ENCODE data around the gene ELOF1. TPM values are rescaled to one million over a fixed set of nuclear protein-coding genes. Genes with fewer than 3 reads are reported as not detected.

ELOF1 gene
- total RNA-seq, 6 experiments from 2014 or later = 21.9 to 33.5 (median 24.9) TPM

DNA sequence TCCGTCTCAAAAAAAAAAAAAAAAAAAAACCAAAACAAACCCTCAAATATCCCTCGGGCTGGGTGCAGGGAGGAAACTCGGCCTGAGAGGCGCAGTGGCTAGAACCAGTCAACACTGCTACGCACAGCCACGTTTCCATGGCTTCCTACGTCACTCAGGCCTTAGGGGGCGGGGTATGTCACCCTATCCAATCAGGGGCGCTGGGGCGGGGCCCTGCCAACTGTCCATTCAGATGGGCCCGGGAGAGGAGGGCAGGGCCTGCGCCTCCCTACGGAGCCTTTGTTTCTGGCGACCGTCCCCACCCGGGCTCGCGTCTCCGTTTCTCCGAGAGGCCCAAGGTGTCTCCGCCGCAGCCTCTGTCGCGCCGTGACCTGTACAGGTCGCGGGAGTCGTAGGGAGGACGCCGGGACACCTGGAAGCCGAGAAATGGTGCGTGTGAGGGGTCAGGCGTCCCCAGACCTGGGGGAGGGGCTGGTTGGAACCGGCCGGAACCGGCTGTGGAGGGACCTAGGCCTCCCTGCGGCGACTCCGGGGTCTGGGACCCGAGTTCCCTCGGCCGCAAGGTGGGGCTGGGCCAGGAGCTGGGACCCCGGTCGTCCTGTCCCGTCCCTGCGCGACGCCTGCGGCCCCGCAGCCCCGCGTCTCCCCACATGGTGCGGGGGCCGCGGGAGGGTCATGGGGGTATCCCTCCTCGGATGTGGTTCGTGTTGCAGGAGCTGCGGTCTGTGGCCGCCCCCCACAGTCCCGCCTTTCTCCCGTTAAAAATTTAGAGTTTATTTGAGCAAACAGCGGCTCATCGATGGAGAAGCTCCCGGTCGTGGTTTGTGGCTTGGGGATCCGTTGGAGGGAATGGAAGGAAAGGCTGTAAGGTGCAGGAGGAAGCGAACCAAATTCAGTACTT lies 38.4 kb upstream of the ELOF1 start, which contains the start of gene ZNF627:
ZNF627 (plus strand) TSS at position 282 of the 901 bp plus-strand sequence; CDS start at position 427, 145 bp downstream.
- Histone ChIP-seq H3K9me3 (no peaks in the 10 kb centered on the region), H3K27ac (peak within 1 kb of the TSS; percentile 87 to 99 (median 95)), H3K4me3 (peak within 1 kb of the TSS; percentile 79 to 97 (median 93)), H3K4me1 (peaks cover 0 to 11% (median 0%) of the 10 kb centered on the region in 4 donors), H3K27me3 (no peaks in the 10 kb centered on the region), H3K36me3 (no peaks in the 10 kb centered on the region)
- TF ChIP-seq, protein P1, sequence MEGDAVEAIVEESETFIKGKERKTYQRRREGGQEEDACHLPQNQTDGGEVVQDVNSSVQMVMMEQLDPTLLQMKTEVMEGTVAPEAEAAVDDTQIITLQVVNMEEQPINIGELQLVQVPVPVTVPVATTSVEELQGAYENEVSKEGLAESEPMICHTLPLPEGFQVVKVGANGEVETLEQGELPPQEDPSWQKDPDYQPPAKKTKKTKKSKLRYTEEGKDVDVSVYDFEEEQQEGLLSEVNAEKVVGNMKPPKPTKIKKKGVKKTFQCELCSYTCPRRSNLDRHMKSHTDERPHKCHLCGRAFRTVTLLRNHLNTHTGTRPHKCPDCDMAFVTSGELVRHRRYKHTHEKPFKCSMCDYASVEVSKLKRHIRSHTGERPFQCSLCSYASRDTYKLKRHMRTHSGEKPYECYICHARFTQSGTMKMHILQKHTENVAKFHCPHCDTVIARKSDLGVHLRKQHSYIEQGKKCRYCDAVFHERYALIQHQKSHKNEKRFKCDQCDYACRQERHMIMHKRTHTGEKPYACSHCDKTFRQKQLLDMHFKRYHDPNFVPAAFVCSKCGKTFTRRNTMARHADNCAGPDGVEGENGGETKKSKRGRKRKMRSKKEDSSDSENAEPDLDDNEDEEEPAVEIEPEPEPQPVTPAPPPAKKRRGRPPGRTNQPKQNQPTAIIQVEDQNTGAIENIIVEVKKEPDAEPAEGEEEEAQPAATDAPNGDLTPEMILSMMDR (IDR thresholded peaks at IDR 0.05) = peak; percentile 20 to 35 (median 26)
- peak; percentile 96 for TF ChIP-seq POLR2A (IDR thresholded peaks at IDR 0.05)
- intact Hi-C loops (cut with DNase I) = no loop called here
- peak; percentile 99 for DNase-seq
- WGBS (ENCODE audit: insufficient coverage, low coverage, low lambda C conversion rate, missing lambda C conversion rate) = under 1% methylated on average over 24 of the region's 67 CpGs
- ATAC-seq = peak; percentile 99 to 100 (median 100)

DNA sequence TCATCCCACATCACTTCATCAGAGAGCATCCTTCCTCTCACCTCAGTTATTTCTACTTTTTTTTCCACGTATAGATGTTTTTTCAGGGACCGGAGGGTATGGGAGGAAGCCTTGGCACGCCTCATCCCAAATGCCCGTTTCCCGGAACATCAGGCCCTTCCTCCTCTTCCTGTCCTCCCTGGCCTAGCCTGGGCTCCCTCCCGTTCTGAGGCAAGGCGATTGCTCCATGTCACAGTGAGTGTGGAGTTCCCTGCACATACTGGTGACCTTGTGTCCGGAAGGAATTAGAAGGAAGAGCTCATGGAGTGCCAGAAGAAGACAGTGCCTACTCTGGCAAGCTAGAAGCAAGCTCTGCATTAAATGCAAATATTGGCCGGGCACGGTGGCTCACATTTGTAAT lies 37.1 kb upstream of the ELOF1 start:
- Histone ChIP-seq H3K4me3 (no peak overlapping the region), H3K36me3 (no peaks in the 10 kb centered on the region), H3K27me3 (no peaks in the 10 kb centered on the region), H3K4me1 (peaks cover 0 to 11% (median 0%) of the 10 kb centered on the region in 4 donors), H3K27ac (no peak overlapping the region), H3K9me3 (no peaks in the 10 kb centered on the region)
- ATAC-seq (no peak), DNase-seq (no peak)
- WGBS (ENCODE audit: insufficient coverage, low coverage, low lambda C conversion rate, missing lambda C conversion rate) = 71% methylated on average over 8 of the region's 10 CpGs
- TF ChIP-seq, protein P1 (IDR thresholded peaks at IDR 0.05) = no peak
- no peak for TF ChIP-seq POLR2A (IDR thresholded peaks at IDR 0.05)
- intact Hi-C loops (cut with DNase I) = no loop called here

DNA sequence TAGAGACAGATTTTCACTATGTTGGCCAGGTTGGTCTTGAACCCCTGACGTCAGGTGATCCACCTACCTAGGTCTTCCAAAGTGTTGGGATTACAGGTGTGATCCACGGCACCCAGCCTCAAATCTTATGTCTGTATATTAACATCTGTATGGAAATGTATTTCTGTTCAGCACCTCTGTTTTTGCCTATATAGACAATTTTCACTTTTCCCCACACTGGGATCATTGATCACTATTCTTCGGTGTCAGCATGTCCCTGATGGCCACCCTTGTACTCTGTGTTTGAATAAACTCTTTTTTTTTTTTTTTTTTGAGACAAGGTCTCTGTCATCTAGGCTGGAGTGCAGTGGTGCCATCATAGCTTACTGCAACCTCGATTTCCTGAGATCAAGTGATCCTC lies 35.1 kb upstream of the ELOF1 start:
- peaks cover 0 to 11% (median 0%) of the 10 kb centered on the region in 4 donors for H3K4me1 ChIP-seq
- DNase-seq = no peak
- intact Hi-C loops (cut with DNase I) = no loop called here
- H3K27ac ChIP-seq = no peak overlapping the region
- no peaks in the 10 kb centered on the region for H3K36me3 ChIP-seq
- H3K4me3 ChIP-seq = no peak overlapping the region
- 62% methylated on average over 4 of the region's 4 CpGs for WGBS (ENCODE audit: insufficient coverage, low coverage, low lambda C conversion rate, missing lambda C conversion rate)
- no peaks in the 10 kb centered on the region for H3K27me3 ChIP-seq
- TF ChIP-seq, protein P1 (IDR thresholded peaks at IDR 0.05) = no peak
- no peak for TF ChIP-seq POLR2A (IDR thresholded peaks at IDR 0.05)
- H3K9me3 ChIP-seq = no peaks in the 10 kb centered on the region
- no peak for ATAC-seq

DNA sequence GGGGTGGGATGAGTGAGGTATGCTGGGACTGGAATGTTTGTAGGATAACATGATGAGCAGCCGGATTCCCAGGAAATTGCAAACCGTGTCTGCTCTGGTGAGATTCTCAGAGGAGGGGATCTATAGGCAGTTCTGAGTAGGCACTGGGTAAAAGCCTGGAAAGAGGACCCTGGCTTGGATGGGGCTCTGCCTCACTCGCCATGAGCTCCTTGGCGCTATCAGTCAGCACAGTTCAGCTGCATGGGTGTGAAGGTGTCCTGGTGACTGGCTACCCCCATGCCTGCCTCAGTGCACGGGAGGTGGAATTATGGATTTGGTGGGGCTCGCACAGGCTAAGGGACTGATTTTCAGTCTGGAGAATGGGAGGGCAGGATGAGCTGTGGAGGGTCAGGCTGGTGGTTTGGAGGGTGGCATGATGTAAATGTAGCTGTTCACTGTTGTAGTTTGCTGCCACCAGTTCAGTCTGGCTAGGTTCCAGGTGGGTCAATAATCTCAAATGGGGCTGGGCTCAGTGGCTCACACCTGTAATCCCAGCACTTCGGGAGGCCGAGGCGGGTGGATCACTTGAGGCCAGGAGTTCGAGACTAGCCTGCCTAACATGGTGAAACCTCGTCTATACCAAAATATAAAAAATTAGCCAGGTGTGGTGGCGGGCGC lies 29.1 kb upstream of the ELOF1 start:
- H3K27me3 ChIP-seq = no peaks in the 10 kb centered on the region
- TF ChIP-seq, protein P1 (IDR thresholded peaks at IDR 0.05) = peak in 1 of 4 donors; percentile 5
- TF ChIP-seq POLR2A (IDR thresholded peaks at IDR 0.05) = no peak
- peaks cover 0 to 5% (median 0%) of the 10 kb centered on the region in 4 donors for H3K4me1 ChIP-seq
- 40% methylated on average over 12 of the region's 13 CpGs for WGBS (ENCODE audit: insufficient coverage, low coverage, low lambda C conversion rate, missing lambda C conversion rate)
- peak; percentile 22 to 47 (median 42) for ATAC-seq
- no peak overlapping the region for H3K27ac ChIP-seq
- intact Hi-C loops (cut with DNase I) = no loop called here
- no peaks in the 10 kb centered on the region for H3K36me3 ChIP-seq
- no peak overlapping the region for H3K4me3 ChIP-seq
- no peaks in the 10 kb centered on the region for H3K9me3 ChIP-seq
- DNase-seq = no peak
